Esophagus muscularis mucosa (tissue), 3 donors: ENCODE data around the gene STAT1.

Experiments
- POLR2AphosphoS5 ChIP-seq, 2 donors: sonication (generic); formaldehyde crosslinking; IDR thresholded peaks; one replicate each; pipeline ENCODE4 v1.6.1; 2017; ENCODE audit warnings: antibody characterized with exemption in 2 of 2
- TF ChIP-seq, protein P1 (sequence below), 3 experiments: fragments of 200-600 bp in 2 of 3; fragments of 450-650 bp in 1 of 3; sonication (generic) in 2 of 3; IDR thresholded peaks; one replicate each; pipeline ENCODE4 v1.5.1; 2017 to 2019; ENCODE audit warnings: antibody characterized with exemption in 3 of 3, mild to moderate bottlenecking in 2 of 3, moderate library complexity in 1 of 3

GRCh38 chr2:190964170-190964795, 49.7 kb downstream of the STAT1 start:
- TF ChIP-seq, protein P1, sequence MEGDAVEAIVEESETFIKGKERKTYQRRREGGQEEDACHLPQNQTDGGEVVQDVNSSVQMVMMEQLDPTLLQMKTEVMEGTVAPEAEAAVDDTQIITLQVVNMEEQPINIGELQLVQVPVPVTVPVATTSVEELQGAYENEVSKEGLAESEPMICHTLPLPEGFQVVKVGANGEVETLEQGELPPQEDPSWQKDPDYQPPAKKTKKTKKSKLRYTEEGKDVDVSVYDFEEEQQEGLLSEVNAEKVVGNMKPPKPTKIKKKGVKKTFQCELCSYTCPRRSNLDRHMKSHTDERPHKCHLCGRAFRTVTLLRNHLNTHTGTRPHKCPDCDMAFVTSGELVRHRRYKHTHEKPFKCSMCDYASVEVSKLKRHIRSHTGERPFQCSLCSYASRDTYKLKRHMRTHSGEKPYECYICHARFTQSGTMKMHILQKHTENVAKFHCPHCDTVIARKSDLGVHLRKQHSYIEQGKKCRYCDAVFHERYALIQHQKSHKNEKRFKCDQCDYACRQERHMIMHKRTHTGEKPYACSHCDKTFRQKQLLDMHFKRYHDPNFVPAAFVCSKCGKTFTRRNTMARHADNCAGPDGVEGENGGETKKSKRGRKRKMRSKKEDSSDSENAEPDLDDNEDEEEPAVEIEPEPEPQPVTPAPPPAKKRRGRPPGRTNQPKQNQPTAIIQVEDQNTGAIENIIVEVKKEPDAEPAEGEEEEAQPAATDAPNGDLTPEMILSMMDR (IDR thresholded peaks at IDR 0.05), result no peak
- no peak for TF ChIP-seq POLR2AphosphoS5 (IDR thresholded peaks at IDR 0.05)
